OCI-LY1 (cell line): ENCODE results near the gene SERPIND1.

ENCODE experiments used
- H2AFZ ChIP-seq: fragments of 200-600 bp; sonication (generic), shearing (Covaris generic); 2 replicates; pipeline ENCODE4 v1.6.0; 2014; ENCODE audit warnings: antibody characterized with exemption, mild to moderate bottlenecking, low read length
- H3F3A ChIP-seq: fragments of 200-600 bp; sonication (generic), shearing (Covaris generic); 2 replicates; pipeline ENCODE4 v1.6.0; 2014; ENCODE audit warnings: mild to moderate bottlenecking, antibody characterized with exemption, low read length, moderate library complexity; ENCODE audit not compliant: insufficient read depth
- H3K27ac ChIP-seq: fragments of 200-600 bp; sonication (generic); 2 replicates; pipeline ENCODE4 v1.5.1; 2014; ENCODE audit warnings: low read length, mixed run types, mild to moderate bottlenecking, low read depth; ENCODE audit not compliant: poor library complexity, severe bottlenecking
- H3K27me3 ChIP-seq: fragments of 200-600 bp; sonication (generic); 2 replicates; pipeline ENCODE4 v1.6.0; 2014; ENCODE audit warnings: antibody characterized with exemption, mild to moderate bottlenecking, low read length, moderate library complexity; ENCODE audit not compliant: insufficient read depth
- H3K36me3 ChIP-seq: fragments of 200-600 bp; sonication (generic); 2 replicates; pipeline ENCODE4 v1.6.1; 2014; ENCODE audit warnings: mild to moderate bottlenecking, antibody characterized with exemption, low read length, moderate library complexity, mixed read lengths; ENCODE audit not compliant: insufficient read depth
- H3K4me1 ChIP-seq: fragments of 200-600 bp; sonication (generic); 2 replicates; pipeline ENCODE4 v1.5.1; 2014; ENCODE audit warnings: mild to moderate bottlenecking, low read length, moderate library complexity; ENCODE audit not compliant: insufficient read depth, severe bottlenecking
- H3K4me2 ChIP-seq: fragments of 200-600 bp; sonication (generic), shearing (Covaris generic); 2 replicates; pipeline ENCODE4 v1.6.1; 2014; ENCODE audit warnings: low read length
- H3K4me3 ChIP-seq: fragments of 200-600 bp; sonication (generic); 2 replicates; pipeline ENCODE4 v1.5.1; 2014; ENCODE audit warnings: low read length, low read depth, mild to moderate bottlenecking, mixed read lengths; ENCODE audit not compliant: poor library complexity, severe bottlenecking
- H3K79me2 ChIP-seq: fragments of 200-600 bp; shearing (Covaris generic); 2 replicates; pipeline ENCODE4 v1.6.1; 2016; ENCODE audit warnings: mixed run types, low read length, mixed read lengths; ENCODE audit not compliant: insufficient read depth
- H3K9ac ChIP-seq: fragments of 200-600 bp; sonication (generic), shearing (Covaris generic); 2 replicates; pipeline ENCODE4 v1.6.1; 2014; ENCODE audit warnings: mild to moderate bottlenecking, low read length, mixed read lengths
- H3K9me2 ChIP-seq: fragments of 200-600 bp; sonication (generic), shearing (Covaris generic); 2 replicates; pipeline ENCODE4 v1.6.1; 2014; ENCODE audit warnings: low read depth, mild to moderate bottlenecking, low read length, mixed read lengths
- H3K9me3 ChIP-seq: fragments of 200-600 bp; shearing (Covaris generic); 2 replicates; pipeline ENCODE4 v1.6.1; 2014; ENCODE audit warnings: low read length, mixed read lengths
- H4K20me1 ChIP-seq: fragments of 200-600 bp; sonication (generic), shearing (Covaris generic); 2 replicates; pipeline ENCODE4 v1.6.0; 2016; ENCODE audit warnings: mild to moderate bottlenecking, low read length; ENCODE audit not compliant: insufficient read depth
- EZH2 ChIP-seq: fragments of 200-600 bp; sonication (generic), shearing (Covaris generic); IDR thresholded peaks from 2 replicates; pipeline ENCODE4 v1.8.0; 2017; ENCODE audit warnings: borderline replicate concordance, mixed run types, mild to moderate bottlenecking, antibody characterized with exemption, low read length, moderate library complexity, mixed read lengths
- TF ChIP-seq, protein P1 (sequence below): fragments of 200-600 bp; sonication (generic), shearing (Covaris generic); IDR thresholded peaks from 2 replicates; pipeline ENCODE4 v1.5.1; 2017; ENCODE audit warnings: mild to moderate bottlenecking, antibody characterized with exemption, low read length, moderate library complexity, mixed read lengths

Gene SERPIND1

DNA sequence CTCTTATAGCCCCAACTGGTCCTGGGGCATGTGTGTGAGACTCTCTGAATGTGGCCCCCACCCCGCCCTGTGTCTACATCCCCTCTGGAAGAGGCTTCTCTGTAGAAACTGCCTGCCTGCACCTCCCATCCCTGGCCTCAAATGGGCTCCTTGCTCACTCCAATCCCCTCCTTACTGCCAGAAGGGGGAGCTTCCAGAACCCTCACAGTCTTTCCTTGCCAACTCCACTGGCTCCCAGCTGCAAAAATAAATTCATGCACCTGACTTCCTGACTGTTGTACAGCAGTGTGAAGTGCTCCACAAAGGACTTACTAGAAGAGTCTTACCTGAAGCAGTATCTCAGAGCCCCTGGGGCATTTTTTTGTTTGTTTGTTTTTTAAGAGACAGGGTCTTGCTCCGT is 15.2 kb upstream of the SERPIND1 start:
- H3K79me2 ChIP-seq, result no peaks in the 10 kb centered on the region
- no peak overlapping the region for H2AFZ ChIP-seq
- peaks cover 43% of the 10 kb centered on the region for H3K36me3 ChIP-seq
- H3K4me3 ChIP-seq, result no peak overlapping the region
- TF ChIP-seq, protein P1, sequence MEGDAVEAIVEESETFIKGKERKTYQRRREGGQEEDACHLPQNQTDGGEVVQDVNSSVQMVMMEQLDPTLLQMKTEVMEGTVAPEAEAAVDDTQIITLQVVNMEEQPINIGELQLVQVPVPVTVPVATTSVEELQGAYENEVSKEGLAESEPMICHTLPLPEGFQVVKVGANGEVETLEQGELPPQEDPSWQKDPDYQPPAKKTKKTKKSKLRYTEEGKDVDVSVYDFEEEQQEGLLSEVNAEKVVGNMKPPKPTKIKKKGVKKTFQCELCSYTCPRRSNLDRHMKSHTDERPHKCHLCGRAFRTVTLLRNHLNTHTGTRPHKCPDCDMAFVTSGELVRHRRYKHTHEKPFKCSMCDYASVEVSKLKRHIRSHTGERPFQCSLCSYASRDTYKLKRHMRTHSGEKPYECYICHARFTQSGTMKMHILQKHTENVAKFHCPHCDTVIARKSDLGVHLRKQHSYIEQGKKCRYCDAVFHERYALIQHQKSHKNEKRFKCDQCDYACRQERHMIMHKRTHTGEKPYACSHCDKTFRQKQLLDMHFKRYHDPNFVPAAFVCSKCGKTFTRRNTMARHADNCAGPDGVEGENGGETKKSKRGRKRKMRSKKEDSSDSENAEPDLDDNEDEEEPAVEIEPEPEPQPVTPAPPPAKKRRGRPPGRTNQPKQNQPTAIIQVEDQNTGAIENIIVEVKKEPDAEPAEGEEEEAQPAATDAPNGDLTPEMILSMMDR, result no peak
- TF ChIP-seq EZH2, result no peak
- no peaks in the 10 kb centered on the region for H3F3A ChIP-seq
- no peaks in the 10 kb centered on the region for H3K4me1 ChIP-seq
- H3K9me2 ChIP-seq, result no peaks in the 10 kb centered on the region
- no peaks in the 10 kb centered on the region for H3K9me3 ChIP-seq
- no peak overlapping the region for H3K9ac ChIP-seq
- no peak overlapping the region for H3K27ac ChIP-seq
- H3K27me3 ChIP-seq, result no peaks in the 10 kb centered on the region
- no peaks in the 10 kb centered on the region for H4K20me1 ChIP-seq
- H3K4me2 ChIP-seq, result no peak overlapping the region

DNA sequence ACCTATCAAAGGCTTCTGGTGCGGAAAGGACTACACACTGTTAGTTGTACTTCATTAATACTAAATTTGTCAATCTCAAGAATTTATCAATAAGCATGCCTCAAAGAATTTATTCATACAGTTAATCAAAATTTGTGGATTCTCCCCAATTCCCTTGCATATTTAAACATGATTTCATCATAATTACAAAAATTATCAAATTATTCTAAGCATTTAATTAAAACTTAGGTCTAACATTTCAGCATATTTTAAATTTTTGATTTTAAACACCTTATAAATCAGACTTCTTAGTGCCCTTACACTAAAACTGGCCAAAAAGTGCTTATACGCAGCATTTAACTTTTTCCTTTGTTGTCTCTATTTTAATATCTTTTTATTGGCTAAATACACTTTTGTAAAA is 13.8 kb upstream of the SERPIND1 start:
- Histone ChIP-seq H3K79me2 (no peaks in the 10 kb centered on the region), H4K20me1 (no peaks in the 10 kb centered on the region), H3K27me3 (no peaks in the 10 kb centered on the region), H3K4me2 (no peak overlapping the region), H3K4me3 (no peak overlapping the region), H3K9me3 (no peaks in the 10 kb centered on the region), H3K27ac (no peak overlapping the region), H3K9me2 (no peaks in the 10 kb centered on the region), H3K9ac (no peak overlapping the region), H3F3A (no peaks in the 10 kb centered on the region), H2AFZ (no peak overlapping the region), H3K4me1 (no peaks in the 10 kb centered on the region), H3K36me3 (peaks cover 52% of the 10 kb centered on the region)
- no peak for TF ChIP-seq EZH2
- TF ChIP-seq, protein P1, result no peak

DNA sequence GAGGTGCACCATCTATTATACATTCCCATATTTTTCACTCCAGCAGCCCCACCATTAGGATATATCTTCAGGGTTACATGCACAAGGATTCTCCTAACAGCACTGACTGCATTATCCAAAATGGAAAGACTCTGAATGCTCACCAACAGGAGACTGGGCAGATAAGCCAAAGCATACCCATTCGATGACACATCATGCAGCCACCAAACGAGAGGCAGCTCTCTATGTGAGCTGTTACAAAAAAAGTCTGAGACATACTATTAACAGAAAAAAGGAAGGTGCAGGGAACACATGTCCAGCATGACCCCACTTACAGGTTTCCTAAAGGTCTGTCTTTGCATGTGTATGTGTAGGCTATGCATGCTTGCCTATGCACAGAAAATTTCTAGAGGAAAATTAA is 12.4 kb upstream of the SERPIND1 start:
- Histone ChIP-seq H2AFZ (no peak overlapping the region), H3K27me3 (no peaks in the 10 kb centered on the region), H3K9me2 (no peaks in the 10 kb centered on the region), H3K27ac (no peak overlapping the region), H3K4me1 (no peaks in the 10 kb centered on the region), H3F3A (no peaks in the 10 kb centered on the region), H3K4me3 (no peak overlapping the region), H4K20me1 (no peaks in the 10 kb centered on the region), H3K9ac (no peak overlapping the region), H3K79me2 (no peaks in the 10 kb centered on the region), H3K9me3 (no peaks in the 10 kb centered on the region), H3K36me3 (peaks cover 61% of the 10 kb centered on the region), H3K4me2 (no peak overlapping the region)
- TF ChIP-seq, protein P1, result no peak
- TF ChIP-seq EZH2, result no peak
